HepG2 (cell line): ENCODE measurements around the gene LRP1-AS.

Experiments used
- GABPA ChIP-seq, 2 experiments: IDR thresholded peaks; 2 replicates each; pipeline ENCODE4 v1.6.1; 2011 to 2016; ENCODE audit warnings: low read depth in 2 of 2, low read length in 1 of 2, missing biosample characterization in 1 of 2, missing genetic modification characterization in 1 of 2
- NFIC ChIP-seq: IDR thresholded peaks from 2 replicates; pipeline ENCODE4 v1.6.1; 2012; ENCODE audit warnings: mild to moderate bottlenecking, low read length, inconsistent platforms
- ZNF780A ChIP-seq: sonication (generic); formaldehyde crosslinking; IDR thresholded peaks from 2 replicates; pipeline ENCODE4 v1.8.0; 2022; ENCODE audit warnings: mild to moderate bottlenecking, missing genetic modification reagents, moderate library complexity

DNA sequence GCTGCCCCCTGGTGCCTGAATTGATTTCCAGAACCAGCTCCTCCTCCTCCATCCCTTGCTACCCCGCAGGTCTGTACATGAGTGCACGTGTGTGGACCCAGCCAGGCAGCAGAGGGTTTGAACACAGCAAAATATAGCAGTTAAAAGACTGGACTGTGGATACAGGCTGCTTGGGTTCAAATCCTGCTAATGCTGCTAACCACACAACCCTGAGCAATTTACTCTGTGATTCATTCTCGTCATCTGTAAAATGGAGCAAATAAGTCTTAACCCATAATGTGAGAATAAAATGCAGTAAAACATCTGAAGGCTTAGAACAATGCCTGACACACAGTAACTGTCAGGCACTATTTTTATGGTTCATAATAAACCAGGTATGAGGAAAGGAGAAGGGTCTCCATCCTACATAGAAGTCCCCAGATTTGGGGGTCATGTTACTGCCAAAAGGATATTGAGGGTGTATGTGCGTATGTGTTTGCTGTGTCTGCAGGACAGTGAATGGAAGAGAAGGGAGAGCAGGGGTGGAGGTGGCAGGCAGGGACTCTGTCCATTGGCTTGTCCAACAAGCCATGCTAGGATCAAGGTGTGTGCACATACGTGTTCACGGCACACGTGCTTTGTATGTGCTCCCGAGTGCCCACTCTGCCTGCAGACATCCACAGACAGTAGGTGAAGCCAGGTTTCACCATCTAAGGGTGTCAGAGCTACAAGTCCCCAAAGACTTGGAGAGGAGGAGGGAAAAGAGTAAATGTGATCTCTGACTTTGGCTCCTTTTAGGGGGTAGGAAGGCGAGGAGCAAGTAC is 34.7 kb downstream of the LRP1-AS start:
- no peak for TF ChIP-seq NFIC
- TF ChIP-seq GABPA (IDR thresholded peaks at IDR 0.05; ENCODE audit: low read depth, low read length), result no peak
- TF ChIP-seq GABPA (CRISPR knock-in tag; IDR thresholded peaks at IDR 0.05; ENCODE audit: low read depth), result no peak
- TF ChIP-seq ZNF780A (CRISPR knock-in tag), result no peak
